GM12892 (cell line): ENCODE data around the gene ATP9A.

Source experiments
- POLR2A ChIP-seq: IDR thresholded peaks from 2 replicates; pipeline ENCODE4 v1.6.1; 2011; ENCODE audit warnings: low read depth, low read length, control low read depth
- POLR2AphosphoS5 ChIP-seq: IDR thresholded peaks from 2 replicates; pipeline ENCODE4 v1.6.1; 2011; ENCODE audit warnings: low read depth, low read length, control low read depth
- TAF1 ChIP-seq: IDR thresholded peaks from 2 replicates; pipeline ENCODE4 v1.6.1; 2011; ENCODE audit warnings: low read depth, mild to moderate bottlenecking, control low read depth, low read length, borderline replicate concordance

- TF ChIP-seq POLR2A = no peak
- no peak for TF ChIP-seq POLR2AphosphoS5
- no peak for TF ChIP-seq TAF1
Measured at GRCh38 chr20:51752343-51752951, 15.7 kb downstream of the ATP9A start.
